Measurements from ENCODE around the gene SECISBP2.
A peak's percentile ranks its signal among the peaks of the same experiment; 100 is the strongest.
"Not testable (repeated sequence)": the region's sequence is repeated elsewhere in the genome, so short reads cannot be mapped to it uniquely, and the experiment has no call there.

Gene SECISBP2

DNA sequence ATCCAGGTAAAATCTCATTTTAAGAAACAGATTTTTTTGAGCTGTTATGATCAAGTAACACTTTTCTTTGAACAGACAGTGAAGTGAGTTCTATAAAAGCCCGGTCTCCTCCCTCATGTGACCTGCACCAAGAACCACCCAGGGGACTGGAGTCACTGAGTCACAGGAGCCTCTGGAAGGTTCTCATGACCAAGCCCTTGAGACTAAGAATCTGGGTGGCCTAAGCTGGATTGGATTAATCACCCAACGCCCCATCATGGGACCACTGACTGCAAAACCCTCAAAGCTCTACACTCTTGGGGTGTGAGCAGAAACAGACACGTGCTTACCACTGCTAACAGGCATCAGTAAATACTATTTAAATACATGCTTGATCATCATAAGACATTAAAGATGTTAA is 48.4 kb downstream of the SECISBP2 start:
- no peak for DNase-seq (ENCODE audit: low read depth)

- DNase-seq (ENCODE audit: low read depth): no peak
Measured at GRCh38 chr9:89367281-89367680, 49.0 kb downstream of the SECISBP2 start.

DNA sequence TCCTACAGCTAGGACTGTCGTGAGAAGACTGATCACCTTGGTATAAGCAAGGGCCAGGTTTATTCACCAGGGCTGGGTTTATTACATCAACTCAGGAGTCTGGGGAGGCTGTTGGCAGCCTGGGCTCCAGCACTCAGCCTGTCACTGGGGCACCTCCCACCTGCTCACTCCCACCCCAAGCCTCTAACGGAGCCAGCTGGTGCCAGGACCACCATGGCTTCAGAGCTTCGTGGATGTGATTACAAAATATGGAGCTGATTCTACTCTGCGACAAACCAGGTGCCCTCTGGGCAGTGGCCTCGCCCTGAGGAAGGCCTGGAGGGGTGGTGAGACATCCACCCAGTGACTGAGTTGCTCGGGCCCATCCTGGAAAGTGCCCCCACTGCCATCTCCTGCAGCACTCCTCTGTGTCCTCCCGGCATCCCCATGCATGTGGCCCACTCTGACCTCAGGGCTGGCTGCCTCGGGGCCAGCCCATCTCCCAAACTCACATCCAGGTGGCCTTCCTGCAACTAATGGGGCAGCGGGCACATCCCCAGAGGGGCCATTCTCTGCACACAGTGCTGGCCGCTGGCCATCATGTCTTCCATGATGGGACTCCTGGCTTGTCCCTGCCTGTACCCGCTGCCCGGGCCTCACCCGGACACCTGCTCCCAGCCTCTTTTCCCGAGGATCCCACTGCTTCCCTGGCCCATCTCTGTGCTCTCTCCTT is 49.6 kb downstream of the SECISBP2 start:
- DNase-seq (ENCODE audit: low read depth): no peak

DNA sequence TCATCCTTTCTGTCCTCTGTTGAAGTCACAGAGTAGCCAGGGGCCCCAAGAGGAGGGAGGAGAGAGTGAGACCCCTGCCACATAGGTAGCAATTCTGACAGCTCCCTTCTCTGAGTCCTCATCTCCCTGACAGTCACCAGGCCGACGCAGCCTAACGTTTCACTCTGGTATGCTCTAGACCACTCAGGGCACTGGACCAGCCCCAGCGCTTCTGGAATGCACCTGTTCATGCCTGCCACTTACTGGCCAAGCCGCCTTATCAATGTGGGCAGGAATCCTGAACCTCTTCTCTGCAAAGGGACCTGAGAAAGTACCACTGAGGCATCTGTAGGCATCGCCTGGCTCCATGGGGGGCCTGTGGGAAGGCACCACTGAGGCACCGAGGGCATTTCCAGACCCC is 50.2 kb downstream of the SECISBP2 start:
- no peak for DNase-seq (ENCODE audit: low read depth)

DNA sequence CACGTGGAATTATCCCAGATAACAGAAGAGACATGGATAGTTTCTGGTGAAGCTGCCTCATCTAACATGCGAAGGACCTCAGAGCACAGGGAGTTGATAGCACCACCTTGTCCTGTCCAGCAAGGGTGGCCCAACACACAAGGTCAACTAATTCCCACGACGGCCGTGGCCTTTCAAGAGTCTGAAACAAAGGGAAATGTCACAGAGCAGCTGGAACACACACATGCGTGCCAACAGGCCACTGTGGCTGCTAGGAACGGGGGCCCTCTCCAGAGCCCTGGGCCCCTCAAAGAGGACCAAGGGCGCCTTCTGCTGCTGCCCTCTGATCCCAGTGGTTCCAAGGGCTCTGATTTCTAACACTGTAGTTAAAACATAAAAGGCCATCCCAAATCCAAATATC is 50.7 kb downstream of the SECISBP2 start:
- no peak for DNase-seq (ENCODE audit: low read depth)

- DNase-seq (ENCODE audit: low read depth): no peak
Measured at GRCh38 chr9:89370593-89370992, 52.3 kb downstream of the SECISBP2 start.

DNA sequence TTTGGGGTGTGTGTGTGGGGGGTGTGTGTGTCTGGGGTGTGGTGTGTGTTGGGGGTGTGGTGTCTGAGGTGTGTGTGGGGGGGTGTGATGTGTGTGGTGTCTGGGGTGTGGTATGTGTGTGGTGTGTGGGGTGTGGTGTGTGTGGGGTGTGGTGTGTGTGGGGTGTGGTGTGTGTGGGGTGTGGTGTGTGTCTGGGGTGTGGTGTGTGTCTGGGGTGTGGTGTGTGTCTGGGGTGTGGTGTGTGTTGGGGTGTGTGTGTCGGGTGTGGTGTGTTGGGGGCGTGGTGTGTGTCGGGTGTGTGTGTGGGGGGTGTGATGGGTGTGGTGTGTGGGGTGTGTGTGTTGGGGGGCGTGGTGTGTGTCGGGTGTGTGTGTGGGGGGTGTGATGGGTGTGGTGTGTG is 53.5 kb downstream of the SECISBP2 start:
- DNase-seq (ENCODE audit: low read depth): not testable (repeated sequence)

DNA sequence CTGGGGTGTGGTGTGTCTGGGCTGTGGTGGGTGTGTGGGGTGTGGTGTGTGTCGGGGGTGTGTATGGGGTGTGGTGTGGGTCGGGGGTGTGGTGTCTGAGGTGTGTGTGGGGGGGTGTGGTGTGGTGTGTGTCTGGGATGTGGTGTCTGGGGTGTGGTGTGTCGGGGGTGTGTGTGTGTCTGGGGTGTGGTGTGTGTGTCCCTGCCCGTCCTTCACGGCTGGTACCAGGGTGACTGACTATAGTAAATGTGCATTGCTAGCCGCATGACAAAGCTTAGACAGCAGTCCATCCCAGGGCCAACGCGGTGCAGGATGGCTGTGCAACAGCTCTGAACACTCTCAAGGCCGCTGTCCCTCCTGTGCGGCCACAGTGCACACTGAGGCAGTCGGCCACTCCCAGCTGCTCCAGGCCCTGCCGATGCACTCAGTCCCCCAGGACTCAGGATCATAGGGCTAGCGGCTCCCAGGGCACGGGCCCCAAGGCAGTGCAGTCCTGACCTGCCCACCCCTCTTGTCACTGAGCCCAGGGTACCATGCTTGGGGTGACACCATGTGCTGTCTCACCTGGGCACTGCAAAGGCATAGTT is 54.0 kb downstream of the SECISBP2 start:
- DNase-seq (ENCODE audit: low read depth): no peak

GRCh38 chr9:89372979-89373378 is 54.7 kb downstream of the SECISBP2 start:
- no peak for DNase-seq (ENCODE audit: low read depth)

GRCh38 chr9:89374176-89374575 is 55.9 kb downstream of the SECISBP2 start:
- DNase-seq (ENCODE audit: low read depth): peak; percentile 19

- no peak for DNase-seq (ENCODE audit: low read depth)
Measured at GRCh38 chr9:89375191-89375760, 57.0 kb downstream of the SECISBP2 start.

DNA sequence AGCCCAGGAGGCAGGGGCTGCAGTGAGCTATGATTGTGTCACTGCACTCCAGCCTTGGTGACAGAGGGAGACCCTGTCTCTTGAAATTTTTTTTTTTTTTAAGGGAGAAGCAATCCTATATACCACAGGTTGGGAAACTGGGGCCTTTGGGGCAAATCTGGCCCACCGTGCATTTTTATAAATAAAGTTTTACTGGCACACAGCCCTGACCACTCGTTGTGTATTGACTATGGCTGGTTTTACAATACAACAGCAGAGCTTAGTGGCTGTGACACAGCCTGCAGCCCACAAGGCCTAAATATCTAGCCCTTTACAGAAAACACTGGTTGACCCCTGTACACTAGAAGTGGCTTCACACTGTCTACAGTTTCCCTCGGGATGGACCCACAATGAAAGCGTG is 58.0 kb downstream of the SECISBP2 start:
- no peak for DNase-seq (ENCODE audit: low read depth)

DNA sequence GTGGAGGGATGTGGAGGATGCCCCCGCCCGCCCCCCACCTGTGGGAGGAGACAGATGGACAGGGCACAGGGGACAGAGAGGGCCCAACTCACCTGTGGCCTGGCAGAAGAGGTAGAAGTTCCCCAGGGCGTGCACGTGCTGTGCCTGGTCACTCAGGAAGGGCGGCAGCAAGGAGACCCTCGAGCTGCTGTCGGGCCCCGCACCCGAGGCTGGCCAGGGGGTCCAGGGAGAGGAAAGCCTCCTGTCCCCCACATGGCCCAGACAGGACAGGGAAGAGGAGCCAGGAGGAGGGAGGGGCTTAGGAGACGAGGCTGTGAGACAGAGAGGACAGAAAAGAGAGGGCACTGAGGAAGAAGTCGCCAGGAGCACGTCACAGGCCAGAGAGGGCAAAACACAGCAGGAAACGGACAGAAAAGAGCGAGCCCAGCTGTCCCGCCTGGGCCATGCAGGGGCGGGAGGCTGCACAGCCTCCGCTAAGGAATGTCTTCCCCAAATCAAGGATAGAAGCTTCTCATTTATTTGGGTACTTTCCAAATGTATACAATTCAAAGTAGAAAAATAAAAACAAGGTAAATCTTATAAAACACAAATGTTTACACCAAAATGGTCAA is 58.5 kb downstream of the SECISBP2 start:
- no peak for DNase-seq (ENCODE audit: low read depth)

GRCh38 chr9:89377411-89377810 is 59.1 kb downstream of the SECISBP2 start:
- no peak for DNase-seq (ENCODE audit: low read depth)

DNA sequence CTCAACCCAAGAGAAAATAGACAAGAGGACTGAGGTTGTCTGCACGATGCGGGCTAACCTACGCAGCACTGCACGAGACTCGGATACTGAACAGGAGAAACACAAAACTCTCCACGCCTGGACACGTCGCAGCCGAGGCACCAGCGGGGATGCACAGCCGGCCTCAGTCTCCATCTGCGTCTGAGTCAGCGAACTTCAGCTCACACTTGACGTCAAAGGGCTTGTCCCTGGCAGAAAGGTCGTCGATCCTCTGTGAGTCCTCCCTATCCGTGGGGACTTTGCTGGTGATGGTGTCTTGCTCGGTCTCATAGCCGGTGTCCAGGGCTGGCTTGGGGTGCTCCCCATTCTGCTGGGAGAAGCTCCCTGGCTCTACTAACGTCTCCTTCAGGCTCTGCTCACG is 60.2 kb downstream of the SECISBP2 start:
- DNase-seq (ENCODE audit: low read depth): no peak

- no peak for DNase-seq (ENCODE audit: low read depth)
Measured at GRCh38 chr9:89379031-89379430, 60.7 kb downstream of the SECISBP2 start.

GRCh38 chr9:89379508-89380115 is 61.3 kb downstream of the SECISBP2 start:
- no peak for DNase-seq (ENCODE audit: low read depth)

DNA sequence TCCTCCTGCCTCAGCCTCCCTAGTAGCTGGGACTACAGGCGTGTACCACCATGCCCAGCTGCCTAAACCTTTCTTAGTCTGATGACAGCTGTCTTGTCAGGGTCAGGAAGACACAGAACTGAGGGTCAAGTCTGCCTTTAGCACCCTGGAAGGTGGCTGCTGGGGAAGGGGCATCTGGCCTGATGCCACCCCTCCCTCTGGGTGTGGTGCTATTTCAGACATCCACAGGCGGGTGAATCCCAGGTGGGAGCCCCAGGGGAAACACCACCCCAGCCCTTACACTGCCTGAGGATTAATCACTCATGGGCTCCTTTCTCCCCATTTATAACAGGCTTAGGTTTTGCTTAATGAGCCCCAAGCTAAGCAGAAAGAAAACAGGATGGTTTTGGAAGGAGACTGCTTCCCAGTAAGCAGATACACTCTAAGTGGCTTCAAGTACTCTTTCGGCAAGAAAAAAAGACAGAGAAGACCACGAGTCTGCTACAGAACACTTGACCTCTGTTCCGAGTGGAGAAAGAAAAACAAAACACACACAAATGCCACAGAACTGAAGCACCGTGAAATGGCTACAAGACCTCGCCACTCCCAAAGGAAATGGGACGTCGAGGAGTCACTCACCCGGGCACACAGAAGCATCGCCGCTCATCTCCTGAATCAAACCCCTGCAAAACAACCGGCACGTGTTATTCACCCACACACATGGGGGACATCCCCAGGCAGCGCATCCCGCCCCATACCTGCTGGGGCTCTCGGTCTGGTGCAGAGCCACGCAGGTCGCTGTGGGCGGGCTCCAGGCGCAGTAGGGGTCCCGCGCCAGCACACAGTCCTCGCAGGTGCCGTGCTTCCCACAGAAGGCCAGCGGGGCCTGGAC is 62.4 kb downstream of the SECISBP2 start:
- DNase-seq (ENCODE audit: low read depth): no peak

DNA sequence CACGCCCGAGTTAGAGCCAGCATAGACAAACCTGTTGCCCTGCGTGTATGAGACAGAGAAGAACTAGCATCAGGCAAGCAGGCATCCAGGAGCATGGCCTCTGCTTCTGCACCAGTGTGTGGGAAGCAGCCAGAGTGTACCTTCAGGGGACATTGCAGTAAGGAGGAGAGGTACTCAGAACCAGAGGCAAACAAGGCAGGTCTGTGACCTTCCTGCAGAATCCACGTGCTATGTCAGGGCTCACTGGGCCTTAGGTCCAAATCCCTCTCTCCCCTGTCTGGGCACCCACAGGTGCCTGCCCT is 63.0 kb downstream of the SECISBP2 start:
- DNase-seq (ENCODE audit: low read depth): no peak

DNA sequence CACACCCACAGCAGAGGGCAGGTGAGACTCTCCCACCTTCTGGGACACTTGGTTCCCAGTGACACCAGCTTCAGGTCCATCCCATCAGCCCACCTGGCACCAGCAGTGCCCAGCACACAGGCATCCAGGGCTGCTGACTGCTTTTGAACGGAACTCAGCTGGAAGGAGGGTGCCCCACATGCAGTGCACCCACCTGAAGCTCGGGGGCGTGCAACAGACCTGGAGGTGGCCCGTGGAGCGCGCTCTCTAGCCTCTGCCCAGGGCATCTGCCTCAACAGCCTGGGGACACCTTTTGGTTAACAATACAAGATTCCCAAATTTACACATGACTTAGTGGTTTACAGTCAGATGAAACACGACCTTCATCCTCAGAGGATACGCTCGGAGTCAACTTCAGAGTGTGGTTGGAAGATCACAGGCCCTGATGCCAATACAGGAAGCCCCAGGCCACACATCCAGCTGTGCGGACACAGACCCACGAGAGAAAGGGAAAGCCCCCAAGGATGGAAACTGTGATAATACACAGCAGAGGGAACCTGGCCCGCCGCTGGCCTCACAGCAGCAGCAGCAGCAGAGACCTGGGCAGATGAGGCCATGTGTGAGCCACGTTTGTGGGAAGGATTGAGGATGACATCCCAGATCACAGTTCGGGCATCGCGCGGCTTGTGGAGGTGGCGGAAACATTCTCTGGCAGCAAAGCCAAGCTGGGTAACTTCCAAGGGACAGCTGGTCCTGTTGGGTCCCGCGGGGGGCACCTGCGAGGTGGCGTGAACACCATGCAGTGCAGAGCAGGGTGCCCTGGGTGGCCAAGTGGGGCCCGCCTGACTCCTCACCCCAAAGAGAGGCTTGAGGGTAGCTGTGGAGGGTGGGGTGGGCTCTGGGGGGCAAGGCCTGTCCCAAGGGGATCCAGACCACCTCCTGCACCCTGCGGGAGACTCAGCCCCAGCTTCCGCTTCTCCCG is 64.0 kb downstream of the SECISBP2 start:
- DNase-seq (ENCODE audit: low read depth): no peak

Measured in non-pigmented ciliary epithelial cell (primary cell).